ENCODE data around the gene OR2AG1.

The OR2AG1 gene

DNA sequence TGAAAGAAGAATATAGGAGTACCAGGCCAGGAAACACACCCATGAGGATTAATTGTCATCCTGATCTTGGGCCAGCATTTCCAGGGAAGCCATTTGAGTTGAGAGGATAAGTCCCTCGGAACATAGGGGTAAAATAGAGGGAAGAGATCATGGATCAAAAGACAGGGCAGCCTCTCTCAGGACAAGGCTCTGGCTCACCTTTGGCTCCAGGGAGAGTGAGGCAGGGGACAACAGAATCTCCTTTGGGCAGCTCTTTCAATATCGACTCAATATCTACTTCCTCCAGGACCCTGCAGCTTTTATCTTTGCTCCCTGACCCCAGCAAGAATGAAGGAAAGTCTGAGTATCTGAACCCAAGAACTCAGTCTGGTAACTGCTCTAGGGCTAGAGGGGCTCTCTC is at the start of gene OR2AG1:
Gene OR2AG1 (plus strand): TSS at position 301 of the 400 bp plus-strand sequence. CDS start 2,018 bp downstream, outside the sequence.
- DNase-seq (ENCODE audit: low spot score), result no peak

GRCh38 chr11:6733326-6734275 is 49.2 kb upstream of the OR2AG1 start:
- no peak for DNase-seq (ENCODE audit: low spot score)

DNA sequence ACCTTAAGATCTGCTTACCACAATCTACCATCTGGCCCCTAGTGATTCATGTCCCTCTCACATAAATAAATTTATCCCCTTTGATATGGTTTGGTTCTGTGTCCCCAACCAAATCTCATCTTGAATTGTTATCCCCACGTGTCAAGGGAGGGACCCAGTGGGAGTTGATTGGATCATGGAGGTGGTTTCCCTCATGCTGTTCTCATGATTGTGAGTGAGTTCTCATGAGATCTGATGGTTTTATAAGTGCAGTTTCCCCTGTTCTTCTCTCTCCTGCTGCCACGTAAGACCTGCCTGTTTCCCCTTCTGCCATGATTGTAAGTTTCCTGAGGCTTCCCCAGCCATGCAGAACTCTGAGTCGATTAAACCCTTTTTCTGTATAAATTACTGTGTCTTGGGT is 48.2 kb upstream of the OR2AG1 start:
- DNase-seq (ENCODE audit: low spot score), result no peak

- no peak for DNase-seq (ENCODE audit: low spot score)
These were observed 47.5 kb upstream of the OR2AG1 start for GRCh38 chr11:6735306-6735705.

DNA sequence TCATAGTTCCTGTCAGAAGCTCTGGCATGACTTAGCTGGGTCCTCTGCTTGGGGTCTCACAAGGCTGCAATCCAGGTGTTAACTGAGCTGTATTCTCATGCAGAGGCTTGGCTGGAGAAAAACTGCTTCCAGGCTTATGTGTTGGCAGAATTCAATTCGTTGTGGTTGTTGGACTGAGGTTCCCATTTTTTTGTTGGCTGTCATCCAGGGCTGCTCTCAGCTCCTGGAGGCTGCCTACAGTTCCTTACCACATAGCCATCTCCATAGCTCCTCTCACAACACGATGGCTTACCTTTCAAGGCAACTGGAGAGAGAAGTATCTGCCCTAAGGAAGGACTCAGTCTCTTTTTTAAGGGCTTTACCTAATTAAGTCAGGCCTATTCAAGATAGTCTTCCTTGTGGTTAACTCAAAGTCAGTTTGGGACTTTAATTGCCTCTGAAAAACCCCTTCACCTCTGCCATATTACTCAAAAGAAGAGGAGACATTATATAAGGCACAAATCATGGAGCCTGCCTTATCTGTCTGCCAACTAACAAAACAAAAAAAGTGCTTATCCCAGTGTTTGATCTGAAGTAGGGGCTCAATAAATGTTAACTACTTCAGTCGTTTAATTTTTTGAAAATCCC is 46.2 kb upstream of the OR2AG1 start:
- no peak for DNase-seq (ENCODE audit: low spot score)

DNA sequence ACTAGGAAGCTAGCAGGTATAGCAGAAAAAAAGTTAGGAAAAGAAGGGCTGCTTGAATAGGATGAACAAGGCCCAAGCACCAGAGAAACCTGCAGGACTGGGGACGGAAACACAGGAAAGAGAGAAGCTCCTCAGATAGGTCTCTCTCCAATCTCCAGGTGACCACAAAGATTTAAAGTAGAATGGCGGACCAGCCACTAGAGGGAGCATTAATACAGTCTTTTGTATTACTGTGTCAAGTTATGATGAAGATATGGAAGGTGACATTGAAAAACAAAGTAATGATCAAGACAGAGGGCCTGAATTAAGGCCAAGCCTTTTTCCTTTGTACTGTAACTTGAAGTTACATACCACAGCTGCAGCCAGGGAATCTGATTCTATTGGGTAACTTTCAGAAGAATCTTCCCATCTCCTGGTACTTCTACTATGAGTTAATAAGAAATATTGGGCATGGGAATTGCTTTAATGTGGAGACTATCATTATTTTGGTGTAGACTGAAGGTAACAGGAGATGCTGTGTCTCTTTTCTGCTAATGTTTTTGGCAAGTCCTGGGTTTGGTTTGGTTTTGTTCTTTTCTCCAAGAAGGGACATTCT is 44.9 kb upstream of the OR2AG1 start:
- peak; percentile 16 for DNase-seq (ENCODE audit: low spot score)

DNA sequence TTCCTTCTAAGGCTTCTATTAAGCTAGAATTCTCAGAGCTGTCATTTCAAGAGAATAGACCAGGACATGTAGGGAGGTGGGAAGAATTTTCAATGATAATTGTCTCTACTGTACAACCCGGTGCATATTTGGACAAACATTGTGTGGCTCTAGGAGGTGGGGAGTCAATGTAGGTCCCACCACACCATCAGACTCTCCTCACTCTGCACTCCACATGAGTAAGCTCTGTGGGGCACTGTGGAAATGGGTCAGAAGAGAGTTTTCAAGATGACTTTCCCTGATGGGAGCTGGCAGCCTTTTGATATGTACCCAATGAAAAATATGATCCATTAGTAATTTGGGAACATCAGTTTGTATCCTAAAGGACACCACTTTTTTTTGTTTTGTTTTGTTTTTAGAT is 44.2 kb upstream of the OR2AG1 start:
- no peak for DNase-seq (ENCODE audit: low spot score)

GRCh38 chr11:6742260-6742659 is 40.6 kb upstream of the OR2AG1 start:
- DNase-seq (ENCODE audit: low spot score), result no peak

DNA sequence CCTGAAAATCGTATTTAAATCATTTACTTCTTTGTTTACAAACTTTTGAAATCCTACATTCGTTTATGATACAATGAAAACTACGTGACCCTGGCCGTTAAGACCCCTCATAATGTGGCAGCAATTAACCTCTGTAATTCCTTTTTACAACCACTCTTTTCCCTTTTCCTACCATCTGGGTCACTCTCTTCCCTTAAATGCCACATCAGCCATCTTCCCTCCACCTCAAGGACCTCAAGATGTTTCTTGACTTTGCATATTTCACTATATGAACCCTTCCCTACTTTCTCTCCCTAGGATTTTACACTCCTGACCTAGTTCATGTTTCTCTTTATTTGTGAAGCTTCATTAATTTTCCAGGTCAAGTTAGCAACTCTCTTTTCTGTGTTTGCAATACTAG is 37.8 kb upstream of the OR2AG1 start:
- no peak for DNase-seq (ENCODE audit: low spot score)

DNA sequence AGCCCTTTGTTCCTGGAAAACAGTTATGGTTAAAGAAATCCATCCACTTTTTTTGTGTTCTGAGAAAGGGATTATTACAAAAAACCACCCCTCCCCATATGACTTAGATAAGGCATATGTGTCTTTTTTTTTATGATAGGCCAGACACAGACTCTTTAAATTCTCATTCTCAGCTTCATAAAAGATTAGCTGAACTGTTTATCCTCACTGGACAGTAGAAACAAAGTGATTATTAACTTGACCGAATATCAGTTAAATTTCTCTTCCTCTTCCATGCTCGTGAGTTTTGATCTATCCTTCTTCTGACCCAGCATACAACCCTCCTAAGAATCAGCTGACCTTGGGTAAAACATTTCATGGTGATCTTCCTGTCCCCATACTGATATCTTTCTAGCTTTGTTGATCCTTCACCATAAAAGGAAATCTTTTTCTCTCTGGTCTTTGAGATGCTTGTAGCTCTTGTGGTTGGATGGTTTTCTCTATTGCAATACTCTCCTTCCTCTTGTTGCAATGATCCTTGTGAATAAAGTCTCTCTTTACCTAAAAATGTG is 37.3 kb upstream of the OR2AG1 start:
- no peak for DNase-seq (ENCODE audit: low spot score)

GRCh38 chr11:6746086-6746618 is 36.7 kb upstream of the OR2AG1 start:
- no peak for DNase-seq (ENCODE audit: low spot score)

- DNase-seq (ENCODE audit: low spot score), result no peak
These were observed 36.2 kb upstream of the OR2AG1 start for GRCh38 chr11:6746626-6747025.

DNA sequence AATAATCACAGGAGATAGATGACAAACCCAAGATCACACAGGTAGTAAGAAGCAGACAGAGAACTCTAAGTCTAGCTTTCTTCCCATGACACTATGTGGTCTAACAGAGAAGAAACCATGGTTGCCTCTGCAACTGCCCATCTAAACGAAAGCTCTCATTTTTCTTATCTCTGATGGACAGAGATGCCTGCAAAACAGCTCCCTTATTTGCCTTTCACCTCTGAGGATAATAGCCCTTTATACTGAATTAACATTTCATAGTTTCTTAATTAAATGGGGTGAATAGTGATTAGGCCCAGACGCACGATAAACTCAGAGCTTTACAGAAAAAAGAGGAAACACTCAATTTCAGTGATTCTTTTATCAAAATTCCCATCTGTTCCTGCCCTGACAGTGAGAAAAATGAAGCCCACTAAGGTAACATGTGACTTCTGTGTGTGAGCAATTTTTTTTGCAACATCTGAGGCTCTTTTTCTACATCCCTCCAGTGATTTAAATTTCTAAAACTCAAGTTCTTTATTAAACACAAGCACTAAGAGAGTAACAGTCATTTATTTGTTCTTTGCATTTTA is 35.6 kb upstream of the OR2AG1 start:
- DNase-seq (ENCODE audit: low spot score), result no peak

GRCh38 chr11:6755303-6755952 is 27.4 kb upstream of the OR2AG1 start:
- peak; percentile 20 for DNase-seq (ENCODE audit: low spot score)

GRCh38 chr11:6755953-6756347 is 26.9 kb upstream of the OR2AG1 start:
- no peak for DNase-seq (ENCODE audit: low spot score)

- DNase-seq (ENCODE audit: low spot score), result peak; percentile 47
These were observed 25.4 kb upstream of the OR2AG1 start for GRCh38 chr11:6757373-6757967.

GRCh38 chr11:6771926-6772893 is 10.6 kb upstream of the OR2AG1 start, which contains the start of gene OR2AG2:
TSS of gene OR2AG2 (minus strand) at chr11:6771976. CDS start at chr11:6768957, 3,019 bp downstream.
- peak; percentile 7 for DNase-seq (ENCODE audit: low spot score)

DNA sequence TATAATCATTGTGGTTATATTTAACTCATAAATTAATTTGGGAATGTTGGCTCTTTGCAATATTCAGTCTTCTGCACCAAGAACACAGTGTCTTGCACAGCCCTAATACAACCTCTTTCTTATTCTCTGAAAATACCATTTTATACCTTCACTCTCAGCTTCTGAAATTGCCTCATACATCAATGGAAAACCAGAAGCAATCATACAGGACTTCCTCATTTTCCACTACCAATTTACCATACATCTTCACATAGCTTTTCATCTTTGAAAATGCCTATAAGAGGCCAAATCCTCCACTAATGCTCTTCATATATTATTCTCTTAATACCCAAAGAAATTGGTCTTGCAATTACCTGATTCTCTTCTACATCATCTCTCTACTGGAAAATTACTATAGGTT is 4.3 kb upstream of the OR2AG1 start:
- DNase-seq (ENCODE audit: low spot score), result no peak

DNA sequence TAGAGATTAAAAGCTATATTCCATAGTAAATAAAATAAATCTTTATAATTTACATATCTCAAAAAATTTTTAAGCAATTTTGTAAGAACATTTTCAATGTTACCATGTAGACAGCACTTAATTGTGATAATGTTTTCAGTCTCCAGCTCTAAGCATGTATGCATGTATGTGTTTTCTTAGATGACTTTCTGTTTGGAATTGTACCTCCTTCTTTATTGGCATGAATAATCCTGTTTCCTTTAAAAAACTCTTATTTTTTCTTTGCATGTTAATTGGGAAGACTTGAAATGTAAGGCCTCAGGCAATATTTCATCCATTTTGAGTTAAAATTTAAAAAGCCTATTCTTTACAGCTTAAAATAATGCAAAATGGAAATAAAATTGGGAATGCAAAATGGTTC is 2.0 kb upstream of the OR2AG1 start:
- DNase-seq (ENCODE audit: low spot score), result no peak

DNA sequence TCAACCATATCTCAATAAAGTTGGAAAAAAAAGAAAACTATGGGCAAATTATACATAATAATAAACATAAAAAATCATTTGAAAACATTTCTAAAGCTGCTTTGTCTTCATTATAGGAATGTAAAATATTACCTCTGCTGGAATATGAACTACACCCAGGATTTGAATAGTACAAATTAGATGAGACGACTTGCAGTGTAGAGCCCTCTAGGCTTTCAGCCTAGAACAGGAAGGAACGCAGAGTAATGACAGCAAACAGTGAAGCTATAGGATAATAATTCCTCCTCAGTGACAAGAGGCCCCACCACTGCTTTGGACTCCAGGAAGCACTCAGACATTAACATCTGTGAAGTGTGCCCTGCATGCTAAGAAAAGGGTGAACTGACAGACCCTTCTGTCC is 7.7 kb downstream of the OR2AG1 start:
- DNase-seq (ENCODE audit: low spot score), result no peak

Data from putamen (tissue), 1 donor.